Measurements from ENCODE around the gene ZBP1.

ZBP1 gene

GRCh38 chr20:57649617-57650015 is 29.4 kb upstream of the ZBP1 start:
- H3K4me1 ChIP-seq (ENCODE audit: insufficient read depth, insufficient read length) = peaks cover 8% of the 10 kb centered on the region
- H3K36me3 ChIP-seq (ENCODE audit: insufficient read depth, insufficient read length, low read length) = peaks cover 58% of the 10 kb centered on the region
- H3K9ac ChIP-seq (ENCODE audit: insufficient read length, low read depth) = no peak overlapping the region
- no peaks in the 10 kb centered on the region for H3K27me3 ChIP-seq (ENCODE audit: insufficient read depth, insufficient read length)
- peaks cover 19% of the 10 kb centered on the region; the same call in 1 of the 2 replicates for H3K9me3 ChIP-seq (ENCODE audit: insufficient read depth, low read length)
- no peak for TF ChIP-seq YY1 (IDR thresholded peaks at IDR 0.05; ENCODE audit: insufficient read depth, insufficient read length)
- no peak for TF ChIP-seq ZNF274 (IDR thresholded peaks at IDR 0.05; ENCODE audit: low read depth, low read length)
- TF ChIP-seq SUZ12 (IDR thresholded peaks at IDR 0.05; ENCODE audit: extremely low read depth, insufficient read depth, insufficient read length) = no peak
- DNase-seq (ENCODE audit: low read depth, low spot score) = no peak
- no peak overlapping the region for H3K4me3 ChIP-seq (ENCODE audit: insufficient read length, low read depth)

GRCh38 chr20:57648878-57649616 is 28.8 kb upstream of the ZBP1 start:
- Histone ChIP-seq H3K9ac (ENCODE audit: insufficient read length, low read depth) (no peak overlapping the region), H3K4me3 (ENCODE audit: insufficient read length, low read depth) (no peak overlapping the region), H3K4me1 (ENCODE audit: insufficient read depth, insufficient read length) (peaks cover 8% of the 10 kb centered on the region), H3K27me3 (ENCODE audit: insufficient read depth, insufficient read length) (no peaks in the 10 kb centered on the region), H3K36me3 (ENCODE audit: insufficient read depth, insufficient read length, low read length) (peaks cover 56% of the 10 kb centered on the region), H3K9me3 (ENCODE audit: insufficient read depth, low read length) (peaks cover 25% of the 10 kb centered on the region)
- no peak for TF ChIP-seq ZNF274 (IDR thresholded peaks at IDR 0.05; ENCODE audit: low read depth, low read length)
- no peak for TF ChIP-seq SUZ12 (IDR thresholded peaks at IDR 0.05; ENCODE audit: extremely low read depth, insufficient read depth, insufficient read length)
- no peak for TF ChIP-seq YY1 (IDR thresholded peaks at IDR 0.05; ENCODE audit: insufficient read depth, insufficient read length)
- DNase-seq (ENCODE audit: low read depth, low spot score) = no peak

GRCh38 chr20:57647933-57648785 is 27.9 kb upstream of the ZBP1 start:
- H3K4me1 ChIP-seq (ENCODE audit: insufficient read depth, insufficient read length) = peaks cover 3% of the 10 kb centered on the region
- peaks cover 47% of the 10 kb centered on the region for H3K36me3 ChIP-seq (ENCODE audit: insufficient read depth, insufficient read length, low read length)
- peaks cover 34% of the 10 kb centered on the region for H3K9me3 ChIP-seq (ENCODE audit: insufficient read depth, low read length)
- H3K4me3 ChIP-seq (ENCODE audit: insufficient read length, low read depth) = no peak overlapping the region
- no peak overlapping the region for H3K9ac ChIP-seq (ENCODE audit: insufficient read length, low read depth)
- TF ChIP-seq YY1 (IDR thresholded peaks at IDR 0.05; ENCODE audit: insufficient read depth, insufficient read length) (no peak), ZNF274 (IDR thresholded peaks at IDR 0.05; ENCODE audit: low read depth, low read length) (no peak), SUZ12 (IDR thresholded peaks at IDR 0.05; ENCODE audit: extremely low read depth, insufficient read depth, insufficient read length) (no peak)
- H3K27me3 ChIP-seq (ENCODE audit: insufficient read depth, insufficient read length) = no peaks in the 10 kb centered on the region
- DNase-seq (ENCODE audit: low read depth, low spot score) = no peak

- Histone ChIP-seq H3K9me3 (ENCODE audit: insufficient read depth, low read length) (peaks cover 38% of the 10 kb centered on the region), H3K4me3 (ENCODE audit: insufficient read length, low read depth) (no peak overlapping the region), H3K9ac (ENCODE audit: insufficient read length, low read depth) (no peak overlapping the region), H3K36me3 (ENCODE audit: insufficient read depth, insufficient read length, low read length) (peaks cover 39% of the 10 kb centered on the region), H3K4me1 (ENCODE audit: insufficient read depth, insufficient read length) (no peaks in the 10 kb centered on the region), H3K27me3 (ENCODE audit: insufficient read depth, insufficient read length) (no peaks in the 10 kb centered on the region)
- no peak for DNase-seq (ENCODE audit: low read depth, low spot score)
- no peak for TF ChIP-seq ZNF274 (IDR thresholded peaks at IDR 0.05; ENCODE audit: low read depth, low read length)
- no peak for TF ChIP-seq YY1 (IDR thresholded peaks at IDR 0.05; ENCODE audit: insufficient read depth, insufficient read length)
- TF ChIP-seq SUZ12 (IDR thresholded peaks at IDR 0.05; ENCODE audit: extremely low read depth, insufficient read depth, insufficient read length) = no peak
These were observed 27.0 kb upstream of the ZBP1 start for GRCh38 chr20:57647006-57647932.

- TF ChIP-seq YY1 (IDR thresholded peaks at IDR 0.05; ENCODE audit: insufficient read depth, insufficient read length) (no peak), ZNF274 (IDR thresholded peaks at IDR 0.05; ENCODE audit: low read depth, low read length) (no peak), SUZ12 (IDR thresholded peaks at IDR 0.05; ENCODE audit: extremely low read depth, insufficient read depth, insufficient read length) (no peak)
- Histone ChIP-seq H3K4me3 (ENCODE audit: insufficient read length, low read depth) (no peak overlapping the region), H3K9me3 (ENCODE audit: insufficient read depth, low read length) (peaks cover 11% of the 10 kb centered on the region)
These were observed 18.6 kb upstream of the ZBP1 start for GRCh38 chr20:57638895-57639236.

GRCh38 chr20:57638173-57638894 is 18.1 kb upstream of the ZBP1 start:
- no peak overlapping the region for H3K9ac ChIP-seq (ENCODE audit: insufficient read length, low read depth)
- H3K9me3 ChIP-seq (ENCODE audit: insufficient read depth, low read length) = peaks cover 6% of the 10 kb centered on the region
- H3K36me3 ChIP-seq (ENCODE audit: insufficient read depth, insufficient read length, low read length) = no peaks in the 10 kb centered on the region
- TF ChIP-seq ZNF274 (IDR thresholded peaks at IDR 0.05; ENCODE audit: low read depth, low read length) (no peak), YY1 (IDR thresholded peaks at IDR 0.05; ENCODE audit: insufficient read depth, insufficient read length) (no peak), SUZ12 (IDR thresholded peaks at IDR 0.05; ENCODE audit: extremely low read depth, insufficient read depth, insufficient read length) (no peak)
- no peaks in the 10 kb centered on the region for H3K27me3 ChIP-seq (ENCODE audit: insufficient read depth, insufficient read length)
- DNase-seq (ENCODE audit: low read depth, low spot score) = no peak
- H3K4me3 ChIP-seq (ENCODE audit: insufficient read length, low read depth) = no peak overlapping the region
- no peaks in the 10 kb centered on the region for H3K4me1 ChIP-seq (ENCODE audit: insufficient read depth, insufficient read length)

More at GRCh38 chr20:57638895-57639236, 18.6 kb upstream of the ZBP1 start:
- H3K4me1 ChIP-seq (ENCODE audit: insufficient read depth, insufficient read length) = no peaks in the 10 kb centered on the region
- no peak for DNase-seq (ENCODE audit: low read depth, low spot score)
- no peak overlapping the region for H3K9ac ChIP-seq (ENCODE audit: insufficient read length, low read depth)
- no peaks in the 10 kb centered on the region for H3K36me3 ChIP-seq (ENCODE audit: insufficient read depth, insufficient read length, low read length)
- H3K27me3 ChIP-seq (ENCODE audit: insufficient read depth, insufficient read length) = no peaks in the 10 kb centered on the region

All from NT2/D1 (cell line).